ENCODE measurements around the gene C20orf204. TPM values are rescaled to one million over a fixed set of nuclear protein-coding genes. Genes with fewer than 3 reads are reported as not detected.

The C20orf204 gene
- total and polyA plus RNA-seq, 2 of the 4 experiments (the other 2 are of a cell fraction), result 0.09 to 0.18 TPM

DNA sequence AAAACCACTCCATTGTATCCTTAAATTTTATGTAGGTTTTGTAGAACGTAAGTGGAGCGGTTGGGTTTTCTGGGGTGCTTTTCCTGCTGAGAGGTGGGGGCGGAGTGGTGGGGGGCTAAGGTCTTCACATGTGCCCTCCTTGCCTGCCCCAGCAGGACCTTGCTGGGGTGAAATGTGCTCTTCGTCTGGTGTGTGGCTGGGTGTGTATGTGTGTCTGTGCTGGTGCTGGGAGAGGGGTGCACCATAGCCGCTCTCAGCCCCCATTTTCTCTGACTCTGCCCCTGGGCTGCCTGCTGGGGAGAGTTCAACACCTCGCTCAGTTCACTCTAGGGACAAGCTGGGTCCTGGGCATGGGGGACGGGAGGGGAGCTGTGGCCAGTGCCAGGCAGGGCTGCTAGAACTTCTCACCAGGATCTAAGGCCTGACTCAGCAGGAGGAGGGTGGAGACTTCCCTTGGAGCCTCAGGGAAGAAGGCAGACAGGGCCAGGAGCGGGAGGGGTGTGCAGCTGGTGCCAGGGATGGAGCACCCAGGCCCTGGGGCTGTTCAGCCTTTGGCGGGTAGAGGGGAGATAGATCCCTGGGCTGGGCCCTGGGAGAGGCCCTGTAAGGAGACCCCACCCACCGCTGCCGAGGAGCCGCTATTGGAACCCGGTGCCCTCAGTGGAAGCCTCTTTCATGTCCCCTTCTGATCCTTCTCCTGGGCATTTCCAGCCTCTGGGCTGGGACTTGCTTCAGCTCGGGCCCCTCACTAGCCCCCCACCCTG, 8.7 kb downstream of the C20orf204 start:
- H3K4me2 ChIP-seq (ENCODE audit: low read depth, low read length), result no peak overlapping the region
- H2AK9ac ChIP-seq (replicated peaks; ENCODE audit: low read depth, low read length, poor library complexity), result peak overlapping the region; percentile 57
- H3K18ac ChIP-seq (ENCODE audit: low read depth, low read length), result no peak overlapping the region
- H4K20me1 ChIP-seq (ENCODE audit: insufficient read depth, low read length), result no peaks in the 10 kb centered on the region; the same call in 1 of the 2 replicates
- H3K9me3 ChIP-seq (ENCODE audit: control insufficient read depth, insufficient read depth, low read length), result no peaks in the 10 kb centered on the region
- H3K14ac ChIP-seq (replicated peaks; ENCODE audit: low read depth, low read length), result no peak overlapping the region
- no peak overlapping the region for H4K8ac ChIP-seq (ENCODE audit: low read depth in 2 of 2, low read length in 2 of 2)
- H3K4ac ChIP-seq (ENCODE audit: low read depth, low read length), result no peak overlapping the region
- DNase-seq (peak; percentile 37), ATAC-seq (ENCODE audit: low read depth) (peak; percentile 77)
- no peak overlapping the region for H2BK120ac ChIP-seq (ENCODE audit: low read depth, low read length)
- POLR2A ChIA-PET (ENCODE audit: unreplicated experiment), result no interaction called here
- no peak overlapping the region for H2BK15ac ChIP-seq (ENCODE audit: low read depth, low read length)
- dilution Hi-C loops (cut with HindIII; ENCODE audit: low sequenced_read_pairs, unreplicated experiment) (no loop called here), intact Hi-C loops (cut with micrococcal nuclease) (no loop called here), in situ Hi-C loops (cut with MboI; ENCODE audit: low sequenced_read_pairs) (no loop called here)
- no peak overlapping the region for H3K9ac ChIP-seq (ENCODE audit: low read depth, low read length)
- H3K79me1 ChIP-seq (ENCODE audit: low read depth in 1 of 2, low read length in 2 of 2), result no peaks in the 10 kb centered on the region
- no peak overlapping the region for H3K56ac ChIP-seq (ENCODE audit: extremely low read depth, insufficient read depth, low read length)
- H4K91ac ChIP-seq (ENCODE audit: insufficient read depth, low read depth, low read length), result no peak overlapping the region
- CTCF ChIA-PET, result no interaction called here
- no peak overlapping the region for H4K5ac ChIP-seq (ENCODE audit: low read depth, low read length)
- H3K9me1 ChIP-seq (ENCODE audit: insufficient read depth, low read length), result no peaks in the 10 kb centered on the region
- no peak overlapping the region for H2AK5ac ChIP-seq (ENCODE audit: low read depth, low read length)
- H2AFZ ChIP-seq (replicated peaks; ENCODE audit: low read length, poor library complexity), result peak overlapping the region; percentile 40
- WGBS, 2 experiments (ENCODE audit: extremely low coverage in 2 of 2, insufficient read length in 1 of 2), result 75% methylated on average over 5 of the region's 14 CpGs; no CpG with 5 or more reads in 1 of the 2 experiments
- H2BK5ac ChIP-seq (ENCODE audit: low read depth, low read length, poor library complexity, severe bottlenecking), result no peak overlapping the region
- H3K23ac ChIP-seq (ENCODE audit: low read depth, low read length), result no peak overlapping the region
- peak; percentile 55 for TF ChIP-seq MAFK (IDR thresholded peaks at IDR 0.05; ENCODE audit: low read depth, low read length)
- TF ChIP-seq, protein P1, sequence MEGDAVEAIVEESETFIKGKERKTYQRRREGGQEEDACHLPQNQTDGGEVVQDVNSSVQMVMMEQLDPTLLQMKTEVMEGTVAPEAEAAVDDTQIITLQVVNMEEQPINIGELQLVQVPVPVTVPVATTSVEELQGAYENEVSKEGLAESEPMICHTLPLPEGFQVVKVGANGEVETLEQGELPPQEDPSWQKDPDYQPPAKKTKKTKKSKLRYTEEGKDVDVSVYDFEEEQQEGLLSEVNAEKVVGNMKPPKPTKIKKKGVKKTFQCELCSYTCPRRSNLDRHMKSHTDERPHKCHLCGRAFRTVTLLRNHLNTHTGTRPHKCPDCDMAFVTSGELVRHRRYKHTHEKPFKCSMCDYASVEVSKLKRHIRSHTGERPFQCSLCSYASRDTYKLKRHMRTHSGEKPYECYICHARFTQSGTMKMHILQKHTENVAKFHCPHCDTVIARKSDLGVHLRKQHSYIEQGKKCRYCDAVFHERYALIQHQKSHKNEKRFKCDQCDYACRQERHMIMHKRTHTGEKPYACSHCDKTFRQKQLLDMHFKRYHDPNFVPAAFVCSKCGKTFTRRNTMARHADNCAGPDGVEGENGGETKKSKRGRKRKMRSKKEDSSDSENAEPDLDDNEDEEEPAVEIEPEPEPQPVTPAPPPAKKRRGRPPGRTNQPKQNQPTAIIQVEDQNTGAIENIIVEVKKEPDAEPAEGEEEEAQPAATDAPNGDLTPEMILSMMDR (conservative IDR thresholded peaks at IDR 0.05; ENCODE audit: low read depth, low read length), result no peak
- H3K36me3 ChIP-seq (ENCODE audit: control insufficient read depth, insufficient read depth, low read length), result no peaks in the 10 kb centered on the region
- H3K4me1 ChIP-seq (ENCODE audit: control insufficient read depth, insufficient read depth, low read length), result peaks cover 2% of the 10 kb centered on the region; the same call in 1 of the 2 replicates
- peaks cover 68% of the 10 kb centered on the region for H3K27me3 ChIP-seq (ENCODE audit: control insufficient read depth, insufficient read depth, low read length)
- no TSS peak for BruUV-seq (replicated peaks)
- no peak overlapping the region for H3K4me3 ChIP-seq (ENCODE audit: insufficient read depth, low read depth, low read length)
- no peak overlapping the region for H2BK20ac ChIP-seq (ENCODE audit: low read depth, low read length)
- H3K27ac ChIP-seq (ENCODE audit: insufficient read depth, low read length), result no peak overlapping the region

Data from IMR-90 (cell line).